ENCODE measurements around the gene DQX1.

DNA sequence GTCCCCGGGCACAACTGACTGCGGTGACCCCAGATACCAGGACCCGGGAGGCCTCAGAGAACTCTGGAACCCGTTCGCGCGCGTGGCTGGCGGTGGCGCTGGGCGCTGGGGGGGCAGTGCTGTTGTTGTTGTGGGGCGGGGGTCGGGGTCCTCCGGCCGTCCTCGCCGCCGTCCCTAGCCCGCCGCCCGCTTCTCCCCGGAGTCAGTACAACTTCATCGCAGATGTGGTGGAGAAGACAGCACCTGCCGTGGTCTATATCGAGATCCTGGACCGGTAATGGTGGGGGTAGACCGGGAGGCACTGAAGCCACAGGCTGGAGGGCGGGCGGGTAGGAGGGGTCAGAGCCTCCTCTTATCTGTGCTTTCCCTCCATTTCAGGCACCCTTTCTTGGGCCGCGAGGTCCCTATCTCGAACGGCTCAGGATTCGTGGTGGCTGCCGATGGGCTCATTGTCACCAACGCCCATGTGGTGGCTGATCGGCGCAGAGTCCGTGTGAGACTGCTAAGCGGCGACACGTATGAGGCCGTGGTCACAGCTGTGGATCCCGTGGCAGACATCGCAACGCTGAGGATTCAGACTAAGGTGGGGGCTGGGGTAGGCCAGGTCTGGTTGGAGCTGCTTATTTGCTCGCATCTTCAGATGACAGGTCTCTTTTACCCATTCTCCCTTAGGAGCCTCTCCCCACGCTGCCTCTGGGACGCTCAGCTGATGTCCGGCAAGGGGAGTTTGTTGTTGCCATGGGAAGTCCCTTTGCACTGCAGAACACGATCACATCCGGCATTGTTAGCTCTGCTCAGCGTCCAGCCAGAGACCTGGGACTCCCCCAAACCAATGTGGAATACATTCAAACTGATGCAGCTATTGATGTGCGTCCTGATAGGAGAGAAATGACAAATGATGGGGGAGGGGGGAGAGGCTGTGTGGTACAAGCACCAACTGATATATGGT is 4.5 kb upstream of the DQX1 start:
- TF ChIP-seq, protein P1, sequence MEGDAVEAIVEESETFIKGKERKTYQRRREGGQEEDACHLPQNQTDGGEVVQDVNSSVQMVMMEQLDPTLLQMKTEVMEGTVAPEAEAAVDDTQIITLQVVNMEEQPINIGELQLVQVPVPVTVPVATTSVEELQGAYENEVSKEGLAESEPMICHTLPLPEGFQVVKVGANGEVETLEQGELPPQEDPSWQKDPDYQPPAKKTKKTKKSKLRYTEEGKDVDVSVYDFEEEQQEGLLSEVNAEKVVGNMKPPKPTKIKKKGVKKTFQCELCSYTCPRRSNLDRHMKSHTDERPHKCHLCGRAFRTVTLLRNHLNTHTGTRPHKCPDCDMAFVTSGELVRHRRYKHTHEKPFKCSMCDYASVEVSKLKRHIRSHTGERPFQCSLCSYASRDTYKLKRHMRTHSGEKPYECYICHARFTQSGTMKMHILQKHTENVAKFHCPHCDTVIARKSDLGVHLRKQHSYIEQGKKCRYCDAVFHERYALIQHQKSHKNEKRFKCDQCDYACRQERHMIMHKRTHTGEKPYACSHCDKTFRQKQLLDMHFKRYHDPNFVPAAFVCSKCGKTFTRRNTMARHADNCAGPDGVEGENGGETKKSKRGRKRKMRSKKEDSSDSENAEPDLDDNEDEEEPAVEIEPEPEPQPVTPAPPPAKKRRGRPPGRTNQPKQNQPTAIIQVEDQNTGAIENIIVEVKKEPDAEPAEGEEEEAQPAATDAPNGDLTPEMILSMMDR (conservative IDR thresholded peaks at IDR 0.05; ENCODE audit: low read depth, low read length), result no peak
- no peak for TF ChIP-seq EZH2 (IDR thresholded peaks at IDR 0.05; ENCODE audit: borderline replicate concordance, low read depth, low read length, poor library complexity, severe bottlenecking)
